ENCODE data around the gene COL18A1. TPM values are rescaled to one million over a fixed set of nuclear protein-coding genes. Genes with fewer than 3 reads are reported as not detected.
A peak's percentile ranks its signal among the peaks of the same experiment; 100 is the strongest.

COL18A1 gene
- total RNA-seq, 1 experiment from 2014 or later = 170 TPM

GRCh38 chr21:45431781-45432572 is 27.0 kb downstream of the COL18A1 start:
- Histone ChIP-seq H3K27me3 (replicated peaks; ENCODE audit: control insufficient read depth, insufficient read depth, low read length) (no peaks in the 10 kb centered on the region), H3K36me3 (ENCODE audit: control insufficient read depth, insufficient read depth, low read length) (peaks cover 1% of the 10 kb centered on the region; the same call in 1 of the 2 replicates), H3K9me3 (no peaks in the 10 kb centered on the region), H3K4me1 (peaks cover 59% of the 10 kb centered on the region), H3K4me3 (ENCODE audit: low read depth, low read length) (no peak overlapping the region)
- no TSS peak for BruUV-seq (replicated peaks)
- H3K4me1 Mint-ChIP-seq (ENCODE audit: low read depth, unreplicated experiment) = peaks cover 28% of the 10 kb centered on the region
- no peak for TF ChIP-seq CTCF (IDR thresholded peaks at IDR 0.05; ENCODE audit: insufficient read depth in 1 of 2, low read depth in 1 of 2, low read length in 1 of 2, severe bottlenecking in 1 of 2, unreplicated experiment in 1 of 2)
- peak overlapping the region; percentile 96 for H3K27ac Mint-ChIP-seq (ENCODE audit: unreplicated experiment)
- peaks cover 62% of the 10 kb centered on the region for H3K36me3 Mint-ChIP-seq (ENCODE audit: insufficient read depth, unreplicated experiment)
- H3K27me3 Mint-ChIP-seq (ENCODE audit: insufficient read depth, unreplicated experiment) = no peaks in the 10 kb centered on the region
- CTCF ChIA-PET = interaction anchor here (0.6 kb wide), 1 partner anchor 39 kb away, joined by 3 read pairs; no protein-coding TSS in a partner anchor
- intact Hi-C loops (cut with micrococcal nuclease; ENCODE audit: unreplicated experiment) = loop anchor here (10.0 kb wide), 1 partner anchor 47 kb away; no protein-coding TSS in a partner anchor
- H3K4me3 Mint-ChIP-seq (ENCODE audit: unreplicated experiment) = no peak overlapping the region
- POLR2A ChIA-PET = interaction anchor here (0.6 kb wide), 1 partner anchor 296 kb away, joined by 3 read pairs; no protein-coding TSS in a partner anchor
- DNase-seq = no peak
- H3K9me3 Mint-ChIP-seq (ENCODE audit: unreplicated experiment) = no peaks in the 10 kb centered on the region

GRCh38 chr21:45432575-45433255 is 27.8 kb downstream of the COL18A1 start:
- BruUV-seq (replicated peaks) = no TSS peak
- Mint-ChIP-seq H3K4me3 (ENCODE audit: unreplicated experiment) (no peak overlapping the region), H3K9me3 (ENCODE audit: unreplicated experiment) (no peaks in the 10 kb centered on the region), H3K36me3 (ENCODE audit: insufficient read depth, unreplicated experiment) (peaks cover 55% of the 10 kb centered on the region), H3K4me1 (ENCODE audit: low read depth, unreplicated experiment) (peaks cover 28% of the 10 kb centered on the region), H3K27me3 (ENCODE audit: insufficient read depth, unreplicated experiment) (no peaks in the 10 kb centered on the region), H3K27ac (ENCODE audit: unreplicated experiment) (peak overlapping the region; percentile 96)
- no peaks in the 10 kb centered on the region for H3K27me3 ChIP-seq (replicated peaks; ENCODE audit: control insufficient read depth, insufficient read depth, low read length)
- ChIA-PET CTCF (interaction anchor here (0.6 kb wide), 1 partner anchor 39 kb away, joined by 3 read pairs; no protein-coding TSS in a partner anchor), POLR2A (no interaction called here)
- H3K4me1 ChIP-seq = peaks cover 52% of the 10 kb centered on the region
- H3K36me3 ChIP-seq (ENCODE audit: control insufficient read depth, insufficient read depth, low read length) = peaks cover 1% of the 10 kb centered on the region; the same call in 1 of the 2 replicates
- H3K4me3 ChIP-seq (ENCODE audit: low read depth, low read length) = no peak overlapping the region
- H3K9me3 ChIP-seq = no peaks in the 10 kb centered on the region
- no peak for TF ChIP-seq CTCF (IDR thresholded peaks at IDR 0.05; ENCODE audit: insufficient read depth in 1 of 2, low read depth in 1 of 2, low read length in 1 of 2, severe bottlenecking in 1 of 2, unreplicated experiment in 1 of 2)
- DNase-seq = no peak
- intact Hi-C loops (cut with micrococcal nuclease; ENCODE audit: unreplicated experiment) = loop anchor here (10.0 kb wide), 1 partner anchor 48 kb away; no protein-coding TSS in a partner anchor

GRCh38 chr21:45433301-45433700 is 28.3 kb downstream of the COL18A1 start:
- no peaks in the 10 kb centered on the region for H3K27me3 ChIP-seq (replicated peaks; ENCODE audit: control insufficient read depth, insufficient read depth, low read length)
- H3K4me3 Mint-ChIP-seq (ENCODE audit: unreplicated experiment) = no peak overlapping the region
- H3K9me3 ChIP-seq = no peaks in the 10 kb centered on the region
- peaks cover 1% of the 10 kb centered on the region; the same call in 1 of the 2 replicates for H3K36me3 ChIP-seq (ENCODE audit: control insufficient read depth, insufficient read depth, low read length)
- CTCF ChIA-PET = no interaction called here
- H3K27ac Mint-ChIP-seq (ENCODE audit: unreplicated experiment) = peak overlapping the region; percentile 96
- peaks cover 46% of the 10 kb centered on the region for H3K4me1 ChIP-seq
- no peak for TF ChIP-seq CTCF (IDR thresholded peaks at IDR 0.05; ENCODE audit: insufficient read depth in 1 of 2, low read depth in 1 of 2, low read length in 1 of 2, severe bottlenecking in 1 of 2, unreplicated experiment in 1 of 2)
- no peaks in the 10 kb centered on the region for H3K9me3 Mint-ChIP-seq (ENCODE audit: unreplicated experiment)
- peaks cover 28% of the 10 kb centered on the region for H3K4me1 Mint-ChIP-seq (ENCODE audit: low read depth, unreplicated experiment)
- H3K27me3 Mint-ChIP-seq (ENCODE audit: insufficient read depth, unreplicated experiment) = no peaks in the 10 kb centered on the region
- POLR2A ChIA-PET = no interaction called here
- H3K36me3 Mint-ChIP-seq (ENCODE audit: insufficient read depth, unreplicated experiment) = peaks cover 49% of the 10 kb centered on the region
- H3K4me3 ChIP-seq (ENCODE audit: low read depth, low read length) = no peak overlapping the region
- intact Hi-C loops (cut with micrococcal nuclease; ENCODE audit: unreplicated experiment) = loop anchor here (10.0 kb wide), 1 partner anchor 48 kb away; no protein-coding TSS in a partner anchor
- DNase-seq = no peak
- no TSS peak for BruUV-seq (replicated peaks)

All from Caco-2 (cell line).